Fibroblast of the conjunctiva (primary cell): Measurements from ENCODE around the gene FUT8.

ENCODE experiments used
- DNase-seq: peaks from one replicate; pipeline ENCODE4 v3.0.0-alpha.2; 2010; ENCODE audit warnings: low read depth

FUT8 gene

GRCh38 chr14:65558363-65558762, 145.8 kb downstream of the FUT8 start:
- DNase-seq: no peak

- no peak for DNase-seq
Measured at GRCh38 chr14:65560340-65561027, 148.0 kb downstream of the FUT8 start.

GRCh38 chr14:65564370-65564769, 151.8 kb downstream of the FUT8 start:
- no peak for DNase-seq

GRCh38 chr14:65565948-65566347, 153.4 kb downstream of the FUT8 start:
- no peak for DNase-seq

GRCh38 chr14:65566820-65567522, 154.4 kb downstream of the FUT8 start:
- DNase-seq: no peak

- DNase-seq: no peak
Measured at GRCh38 chr14:65574611-65575010, 162.1 kb downstream of the FUT8 start.

- no peak for DNase-seq
Measured at GRCh38 chr14:65575389-65575788, 162.9 kb downstream of the FUT8 start.

- DNase-seq: no peak
Measured at GRCh38 chr14:65580973-65581372, 168.4 kb downstream of the FUT8 start.

- DNase-seq: no peak
Measured at GRCh38 chr14:65581378-65581777, 168.8 kb downstream of the FUT8 start.

- DNase-seq: no peak
Measured at GRCh38 chr14:65581799-65582198, 169.3 kb downstream of the FUT8 start.

GRCh38 chr14:65585216-65585615, 172.7 kb downstream of the FUT8 start:
- no peak for DNase-seq

- DNase-seq: no peak
Measured at GRCh38 chr14:65588426-65589140, 176.1 kb downstream of the FUT8 start.

GRCh38 chr14:65594153-65594881, 181.8 kb downstream of the FUT8 start:
- no peak for DNase-seq

GRCh38 chr14:65594882-65595237, 182.3 kb downstream of the FUT8 start:
- no peak for DNase-seq

- DNase-seq: no peak
Measured at GRCh38 chr14:65599375-65599774, 186.8 kb downstream of the FUT8 start.

- DNase-seq: no peak
Measured at GRCh38 chr14:65600742-65601141, 188.2 kb downstream of the FUT8 start.

GRCh38 chr14:65604535-65604934, 192.0 kb downstream of the FUT8 start:
- DNase-seq: no peak

- no peak for DNase-seq
Measured at GRCh38 chr14:65604936-65605335, 192.4 kb downstream of the FUT8 start.

GRCh38 chr14:65606460-65606859, 193.9 kb downstream of the FUT8 start:
- DNase-seq: no peak

- DNase-seq: no peak
Measured at GRCh38 chr14:65613131-65613650, 200.7 kb downstream of the FUT8 start.

- DNase-seq: no peak
Measured at GRCh38 chr14:65618996-65619395, 206.5 kb downstream of the FUT8 start.

- DNase-seq: no peak
Measured at GRCh38 chr14:65620195-65620594, 207.7 kb downstream of the FUT8 start.
